GM23248 (cell line): ENCODE data around the gene TPO. TPM values are rescaled to one million over a fixed set of nuclear protein-coding genes. Genes with fewer than 3 reads are reported as not detected.
"Not testable (repeated sequence)": the region's sequence is repeated elsewhere in the genome, so short reads cannot be mapped to it uniquely, and the experiment has no call there.

Experiments
- DNase-seq: peaks from one replicate; pipeline ENCODE4 v3.0.0-alpha.2; 2015
- H2AFZ ChIP-seq: fragments of 200-600 bp; sonication (generic); 2 replicates; pipeline ENCODE4 v1.6.1; 2016; ENCODE audit warnings: antibody characterized with exemption
- H3F3A ChIP-seq: fragments of 200-600 bp; sonication (generic); 2 replicates; pipeline ENCODE4 v1.6.1; 2016; ENCODE audit warnings: mild to moderate bottlenecking, antibody characterized with exemption, mixed run types; ENCODE audit not compliant: insufficient read depth
- H3K27ac ChIP-seq: fragments of 200-600 bp; sonication (generic); 2 replicates; pipeline ENCODE4 v1.5.1; 2016; ENCODE audit warnings: mild to moderate bottlenecking
- H3K27me3 ChIP-seq: fragments of 200-600 bp; sonication (generic); replicated peaks from 2 replicates; pipeline ENCODE4 v1.6.1; 2016; ENCODE audit warnings: mild to moderate bottlenecking; ENCODE audit not compliant: insufficient read depth
- H3K36me3 ChIP-seq: fragments of 200-600 bp; sonication (generic); 2 replicates; pipeline ENCODE4 v1.6.1; 2016; ENCODE audit warnings: low read depth, mild to moderate bottlenecking
- H3K4me1 ChIP-seq: fragments of 200-600 bp; sonication (generic); 2 replicates; pipeline ENCODE4 v1.6.1; 2016; ENCODE audit warnings: mild to moderate bottlenecking; ENCODE audit not compliant: insufficient read depth
- H3K4me2 ChIP-seq: fragments of 200-600 bp; sonication (generic); one replicate; pipeline ENCODE4 v1.6.1; 2016; ENCODE audit warnings: mild to moderate bottlenecking; ENCODE audit not compliant: unreplicated experiment
- H3K4me3 ChIP-seq: fragments of 200-600 bp; sonication (generic); 2 replicates; pipeline ENCODE4 v1.5.1; 2016; ENCODE audit warnings: mild to moderate bottlenecking
- H3K79me2 ChIP-seq: fragments of 200-600 bp; sonication (generic); 2 replicates; pipeline ENCODE4 v1.6.1; 2016; ENCODE audit warnings: mild to moderate bottlenecking; ENCODE audit not compliant: insufficient read depth
- H3K9ac ChIP-seq: fragments of 200-600 bp; sonication (generic); 2 replicates; pipeline ENCODE4 v1.6.1; 2016; ENCODE audit warnings: mild to moderate bottlenecking
- H3K9me2 ChIP-seq: fragments of 200-600 bp; sonication (generic); 2 replicates; pipeline ENCODE4 v1.6.1; 2016; ENCODE audit warnings: mixed run types, mild to moderate bottlenecking, moderate library complexity; ENCODE audit not compliant: insufficient read depth
- H3K9me3 ChIP-seq: fragments of 200-600 bp; sonication (generic); one replicate; pipeline ENCODE4 v1.6.1; 2017; ENCODE audit warnings: low read depth
- H4K20me1 ChIP-seq: fragments of 200-600 bp; sonication (generic); 2 replicates; pipeline ENCODE4 v1.6.0; 2016; ENCODE audit not compliant: insufficient read depth
- EZH2 ChIP-seq: fragments of 200-600 bp; sonication (generic); IDR thresholded peaks from 2 replicates; pipeline ENCODE4 v1.6.1; 2018; ENCODE audit warnings: antibody characterized with exemption, mild to moderate bottlenecking; ENCODE audit not compliant: insufficient read depth, poor library complexity, severe bottlenecking
- EZH2phosphoT487 ChIP-seq: fragments of 200-600 bp; sonication (generic); IDR thresholded peaks from 2 replicates; pipeline ENCODE4 v1.6.1; 2018; ENCODE audit warnings: antibody characterized with exemption, moderate library complexity, mild to moderate bottlenecking, low read depth; ENCODE audit not compliant: insufficient read depth
- WGBS, 2 experiments: methylation state at CpG; one replicate each; pipeline ENCODE4 v1.1.6; 2015 to 2017; ENCODE audit warnings: low lambda C conversion rate in 2 of 2, low coverage in 1 of 2; ENCODE audit errors: missing lambda C conversion rate in 2 of 2; 5-methylcytosine and 5-hydroxymethylcytosine counted together
- in situ Hi-C: fragments of 300-500 bp; cut with MboI; formaldehyde crosslinking; loops from 2 replicates; pipeline ENCODE4 v1.15.0; 2020
- polyA plus RNA-seq: library from polyadenylated mRNA; unstranded; fragments of >200 nt; fragmentation: Nextera tagmentation; extraction: Ambion mirVana; gene quantifications from 2 replicates; pipeline ENCODE4 v1.2.1, GENCODE V29; 2016
- total RNA-seq: library from RNA; depleted of rRNA; stranded (reverse); fragments of >200 nt; shearing (Covaris generic); gene quantifications from 2 replicates; pipeline ENCODE4 v1.2.3, GENCODE V29; 2014

Gene TPO
- total and polyA plus RNA-seq, 2 experiments from 2014 or later: not detected

DNA sequence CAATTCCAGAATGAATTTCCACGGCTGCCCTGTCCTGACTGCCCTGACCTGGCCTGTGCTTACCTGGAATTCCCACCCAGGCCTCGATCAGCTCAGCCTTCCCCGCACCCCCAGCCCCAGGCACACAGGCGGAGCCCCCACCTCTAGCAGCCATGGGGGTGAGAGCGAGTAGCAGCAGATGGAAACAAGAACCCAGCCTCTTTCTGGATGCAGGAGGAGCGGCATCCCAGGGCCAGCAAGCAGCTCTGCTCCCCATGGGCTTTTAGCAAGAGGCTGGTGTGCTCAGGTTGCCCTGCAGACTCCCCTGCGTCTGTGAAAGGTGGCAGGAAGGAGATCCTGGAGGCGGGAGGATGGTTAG lies 101.8 kb downstream of the TPO start:
- Histone ChIP-seq H3K79me2 (no peaks in the 10 kb centered on the region), H3K4me1 (no peaks in the 10 kb centered on the region), H3F3A (no peaks in the 10 kb centered on the region), H4K20me1 (no peaks in the 10 kb centered on the region), H3K9me2 (no peaks in the 10 kb centered on the region), H3K9ac (no peak overlapping the region), H3K9me3 (no peaks in the 10 kb centered on the region), H3K27ac (no peak overlapping the region), H3K27me3 (peaks cover 6% of the 10 kb centered on the region), H3K4me3 (no peak overlapping the region), H3K36me3 (no peaks in the 10 kb centered on the region), H3K4me2 (no peak overlapping the region), H2AFZ (no peak overlapping the region)
- DNase-seq: no peak
- 11 to 14% methylated on average over 8 of the region's 8 CpGs for WGBS, 2 experiments
- in situ Hi-C loops: no loop called here
- no peak for TF ChIP-seq EZH2
- TF ChIP-seq EZH2phosphoT487: no peak

DNA sequence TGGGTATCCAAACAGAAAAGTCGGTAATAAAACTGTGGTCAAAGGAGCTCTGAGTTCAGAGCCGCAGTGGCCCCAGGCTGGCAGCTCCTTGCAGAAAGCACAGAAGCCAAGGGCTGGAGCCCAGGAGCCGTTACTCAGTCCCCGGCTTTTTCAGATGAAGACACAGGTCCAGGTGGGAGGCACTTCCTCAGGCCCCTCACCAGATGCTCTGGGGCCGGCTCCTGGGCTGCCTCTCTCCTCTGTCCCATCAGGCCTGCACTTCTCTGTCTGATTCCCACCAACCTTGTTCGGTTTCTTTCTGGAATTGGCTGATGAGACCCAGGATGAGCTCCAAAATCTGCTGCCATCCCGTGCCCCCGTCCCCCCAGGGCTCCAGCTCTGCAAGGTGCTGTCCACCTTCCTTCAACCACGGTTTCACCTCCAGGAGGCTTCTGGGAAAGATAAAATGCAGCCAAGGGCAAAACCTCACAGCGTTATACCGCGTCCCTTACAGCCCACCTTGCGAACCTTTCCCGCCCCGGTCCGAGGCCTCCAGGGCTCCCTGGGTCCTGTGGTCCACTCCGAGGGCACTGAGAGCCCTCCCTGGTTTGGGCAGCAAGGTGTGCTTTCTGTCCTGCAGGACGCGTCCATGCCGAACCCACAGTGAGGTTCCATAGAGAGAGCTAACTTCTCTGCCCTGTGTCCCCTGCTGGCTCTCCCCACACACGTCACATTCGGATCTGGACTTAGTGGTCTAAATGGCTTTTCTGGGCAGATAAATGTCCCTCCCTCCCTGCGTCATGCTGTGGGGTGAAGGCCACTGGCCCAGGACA lies 102.9 kb downstream of the TPO start:
- Histone ChIP-seq H3F3A (no peaks in the 10 kb centered on the region), H3K4me3 (no peak overlapping the region), H3K9ac (no peak overlapping the region), H3K36me3 (no peaks in the 10 kb centered on the region), H3K4me2 (no peak overlapping the region), H4K20me1 (no peaks in the 10 kb centered on the region), H3K4me1 (no peaks in the 10 kb centered on the region), H2AFZ (no peak overlapping the region), H3K9me2 (no peaks in the 10 kb centered on the region), H3K27ac (no peak overlapping the region), H3K79me2 (no peaks in the 10 kb centered on the region), H3K27me3 (peaks cover 5% of the 10 kb centered on the region), H3K9me3 (no peaks in the 10 kb centered on the region)
- WGBS, 2 experiments: 40 to 52% methylated on average over 23 of the region's 23 CpGs
- no peak for DNase-seq
- TF ChIP-seq EZH2: no peak
- no peak for TF ChIP-seq EZH2phosphoT487
- in situ Hi-C loops: no loop called here

DNA sequence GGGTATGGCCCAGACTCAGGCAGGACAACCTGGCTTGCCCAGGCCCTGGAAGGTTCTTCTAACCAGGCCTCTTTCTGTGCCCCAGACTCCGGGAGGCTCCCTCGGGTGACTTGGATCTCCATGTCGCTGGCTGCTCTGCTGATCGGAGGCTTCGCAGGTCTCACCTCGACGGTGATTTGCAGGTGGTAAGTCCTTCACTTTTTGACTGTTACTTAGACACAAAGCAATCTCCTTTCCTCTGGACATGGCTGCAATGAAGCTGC lies 103.5 kb downstream of the TPO start:
- in situ Hi-C loops: no loop called here
- no peaks in the 10 kb centered on the region for H3F3A ChIP-seq

DNA sequence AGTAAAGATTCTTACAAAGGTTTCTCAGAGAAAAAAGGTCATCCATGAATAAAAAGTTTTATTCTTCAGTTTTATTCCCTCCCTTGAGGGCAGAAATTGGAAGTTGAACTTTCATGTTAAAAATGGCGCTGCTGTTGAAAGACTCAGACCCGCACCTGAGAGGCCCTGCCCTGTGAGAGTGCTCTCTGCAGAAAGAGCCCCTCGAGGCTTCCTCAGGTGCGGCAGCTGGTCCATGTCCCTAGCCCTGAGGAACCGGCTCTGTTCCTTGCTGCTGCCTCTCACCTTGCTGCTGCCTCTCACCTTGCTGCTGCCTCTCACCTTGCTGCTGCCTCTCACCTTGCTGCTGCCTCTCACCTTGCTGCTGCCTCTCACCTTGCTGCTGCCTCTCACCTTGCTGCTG lies 104.0 kb downstream of the TPO start:
- H3K27me3 ChIP-seq, H3F3A ChIP-seq, H3K9me3 ChIP-seq, H3K79me2 ChIP-seq, in situ Hi-C loops, H4K20me1 ChIP-seq, H3K9me2 ChIP-seq, H3K4me2 ChIP-seq, H3K9ac ChIP-seq, H2AFZ ChIP-seq, H3K4me1 ChIP-seq, H3K36me3 ChIP-seq, H3K4me3 ChIP-seq, H3K27ac ChIP-seq, DNase-seq: not testable (repeated sequence)
- 60 to 64% methylated on average over 5 of the region's 5 CpGs for WGBS, 2 experiments

More for the DNA sequence above, 103.5 kb downstream of the TPO start:
- Histone ChIP-seq H3K9ac (no peak overlapping the region), H3K27me3 (peaks cover 5% of the 10 kb centered on the region), H3K4me2 (no peak overlapping the region), H3K9me3 (no peaks in the 10 kb centered on the region), H4K20me1 (no peaks in the 10 kb centered on the region), H3K36me3 (no peaks in the 10 kb centered on the region), H3K79me2 (no peaks in the 10 kb centered on the region), H3K9me2 (no peaks in the 10 kb centered on the region), H3K4me3 (no peak overlapping the region), H3K27ac (no peak overlapping the region), H3K4me1 (no peaks in the 10 kb centered on the region), H2AFZ (no peak overlapping the region)
- no peak for DNase-seq
- TF ChIP-seq EZH2phosphoT487 (no peak), EZH2 (no peak)
- WGBS, 2 experiments: 55 to 56% methylated on average over 7 of the region's 7 CpGs

- H4K20me1 ChIP-seq: no peaks in the 10 kb centered on the region
- H3K27ac ChIP-seq: no peak overlapping the region
- in situ Hi-C loops: no loop called here
- H3K4me2 ChIP-seq: no peak overlapping the region
- H3K4me3 ChIP-seq: no peak overlapping the region
- H3F3A ChIP-seq: no peaks in the 10 kb centered on the region
- WGBS, 2 experiments: 62 to 67% methylated on average over 5 of the region's 5 CpGs
- H3K4me1 ChIP-seq: no peaks in the 10 kb centered on the region
- H3K79me2 ChIP-seq: no peaks in the 10 kb centered on the region
- TF ChIP-seq EZH2phosphoT487 (no peak), EZH2 (no peak)
- H3K9me3 ChIP-seq: no peaks in the 10 kb centered on the region
- H3K9ac ChIP-seq: no peak overlapping the region
- no peaks in the 10 kb centered on the region for H3K9me2 ChIP-seq
- H3K27me3 ChIP-seq: peaks cover 5% of the 10 kb centered on the region
- H3K36me3 ChIP-seq: no peaks in the 10 kb centered on the region
- H2AFZ ChIP-seq: no peak overlapping the region
- DNase-seq: no peak
Measured at GRCh38 chr2:1517786-1518185, 104.5 kb downstream of the TPO start.
